ENCODE results near the gene CYP2R1. TPM values are rescaled to one million over a fixed set of nuclear protein-coding genes. Genes with fewer than 3 reads are reported as not detected.
"Not testable (repeated sequence)": the region's sequence is repeated elsewhere in the genome, so short reads cannot be mapped to it uniquely, and the experiment has no call there.

The CYP2R1 gene
- total RNA-seq, 1 donor from 2014 or later: 8.8 TPM

GRCh38 chr11:14894657-14895598, 2.9 kb upstream of the CYP2R1 start:
- DNase-seq (ENCODE audit: low read depth): no peak

GRCh38 chr11:14892577-14892976, 546 bp upstream of the CYP2R1 start:
- DNase-seq (ENCODE audit: low read depth): no peak

- DNase-seq (ENCODE audit: low read depth): peak; percentile 88
Observed at GRCh38 chr11:14891143-14892035, 642 bp downstream of the CYP2R1 start.

GRCh38 chr11:14886513-14886912, 5.5 kb downstream of the CYP2R1 start:
- no peak for DNase-seq (ENCODE audit: low read depth)

GRCh38 chr11:14884667-14885273, 7.3 kb downstream of the CYP2R1 start:
- DNase-seq (ENCODE audit: low read depth): no peak

- not testable (repeated sequence) for DNase-seq (ENCODE audit: low read depth)
Observed at GRCh38 chr11:14883683-14884082, 8.3 kb downstream of the CYP2R1 start.

- no peak for DNase-seq (ENCODE audit: low read depth)
Observed at GRCh38 chr11:14882196-14882595, 9.8 kb downstream of the CYP2R1 start.

- no peak for DNase-seq (ENCODE audit: low read depth)
Observed at GRCh38 chr11:14881576-14882193, 10.3 kb downstream of the CYP2R1 start.

- DNase-seq (ENCODE audit: low read depth): no peak
Observed at GRCh38 chr11:14875163-14875562, 16.9 kb downstream of the CYP2R1 start.

- DNase-seq (ENCODE audit: low read depth): no peak
Observed at GRCh38 chr11:14873632-14874031, 18.4 kb downstream of the CYP2R1 start.

GRCh38 chr11:14872032-14872431, 20.0 kb downstream of the CYP2R1 start:
- no peak for DNase-seq (ENCODE audit: low read depth)

- not testable (repeated sequence) for DNase-seq (ENCODE audit: low read depth)
Observed at GRCh38 chr11:14863775-14864174, 28.3 kb downstream of the CYP2R1 start.

- no peak for DNase-seq (ENCODE audit: low read depth)
Observed at GRCh38 chr11:14861680-14862079, 30.4 kb downstream of the CYP2R1 start.

- no peak for DNase-seq (ENCODE audit: low read depth)
Observed at GRCh38 chr11:14860511-14860910, 31.5 kb downstream of the CYP2R1 start.

GRCh38 chr11:14858404-14858803, 33.6 kb downstream of the CYP2R1 start:
- DNase-seq (ENCODE audit: low read depth): no peak

GRCh38 chr11:14857621-14858020, 34.4 kb downstream of the CYP2R1 start:
- DNase-seq (ENCODE audit: low read depth): no peak

- no peak for DNase-seq (ENCODE audit: low read depth)
Observed at GRCh38 chr11:14855890-14856289, 36.1 kb downstream of the CYP2R1 start.

GRCh38 chr11:14854057-14854456, 38.0 kb downstream of the CYP2R1 start:
- DNase-seq (ENCODE audit: low read depth): no peak

GRCh38 chr11:14852571-14853177, 39.4 kb downstream of the CYP2R1 start:
- DNase-seq (ENCODE audit: low read depth): no peak

GRCh38 chr11:14842002-14842401, 50.0 kb downstream of the CYP2R1 start:
- DNase-seq (ENCODE audit: low read depth): no peak

Data from myocyte (in vitro differentiated cells).